B cell (primary cell): ENCODE results near the gene CSMD2.

Experiments used
- EZH2 ChIP-seq: IDR thresholded peaks from 2 replicates; pipeline ENCODE4 v1.6.1; 2012; ENCODE audit warnings: borderline replicate concordance, low read depth, mild to moderate bottlenecking, moderate library complexity, low read length; ENCODE audit not compliant: insufficient read depth, poor library complexity, severe bottlenecking
- TF ChIP-seq, protein P1 (sequence below): fragments of 200-600 bp; IDR thresholded peaks from one replicate; pipeline ENCODE4 v1.8.0; 2022; ENCODE audit warnings: antibody characterized with exemption, mild to moderate bottlenecking

DNA sequence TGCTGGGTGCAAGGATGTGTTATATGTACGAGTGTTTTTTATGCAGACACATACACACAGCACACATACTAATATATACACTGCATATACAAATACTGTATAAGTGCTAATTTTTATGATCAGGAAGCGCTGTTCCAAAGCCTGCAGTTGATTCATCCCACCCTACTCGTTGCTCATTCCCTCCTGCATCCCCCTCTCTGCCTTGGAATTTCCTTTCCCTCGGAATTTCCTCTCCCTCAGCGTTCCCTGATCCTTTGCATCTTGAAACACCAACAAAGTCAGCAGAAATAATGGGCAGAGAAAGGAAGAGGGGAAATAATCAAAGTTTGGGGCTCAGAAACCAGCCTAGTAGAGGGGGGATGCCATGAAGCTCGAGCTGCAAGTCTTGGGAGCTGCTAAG is 98.9 kb downstream of the CSMD2 start:
- TF ChIP-seq EZH2: no peak
- TF ChIP-seq, protein P1, sequence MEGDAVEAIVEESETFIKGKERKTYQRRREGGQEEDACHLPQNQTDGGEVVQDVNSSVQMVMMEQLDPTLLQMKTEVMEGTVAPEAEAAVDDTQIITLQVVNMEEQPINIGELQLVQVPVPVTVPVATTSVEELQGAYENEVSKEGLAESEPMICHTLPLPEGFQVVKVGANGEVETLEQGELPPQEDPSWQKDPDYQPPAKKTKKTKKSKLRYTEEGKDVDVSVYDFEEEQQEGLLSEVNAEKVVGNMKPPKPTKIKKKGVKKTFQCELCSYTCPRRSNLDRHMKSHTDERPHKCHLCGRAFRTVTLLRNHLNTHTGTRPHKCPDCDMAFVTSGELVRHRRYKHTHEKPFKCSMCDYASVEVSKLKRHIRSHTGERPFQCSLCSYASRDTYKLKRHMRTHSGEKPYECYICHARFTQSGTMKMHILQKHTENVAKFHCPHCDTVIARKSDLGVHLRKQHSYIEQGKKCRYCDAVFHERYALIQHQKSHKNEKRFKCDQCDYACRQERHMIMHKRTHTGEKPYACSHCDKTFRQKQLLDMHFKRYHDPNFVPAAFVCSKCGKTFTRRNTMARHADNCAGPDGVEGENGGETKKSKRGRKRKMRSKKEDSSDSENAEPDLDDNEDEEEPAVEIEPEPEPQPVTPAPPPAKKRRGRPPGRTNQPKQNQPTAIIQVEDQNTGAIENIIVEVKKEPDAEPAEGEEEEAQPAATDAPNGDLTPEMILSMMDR: no peak
